CD1c-positive myeloid dendritic cell (primary cell): ENCODE data around the gene UNC79.
"Not testable (repeated sequence)": the region's sequence is repeated elsewhere in the genome, so short reads cannot be mapped to it uniquely, and the experiment has no call there.

Source experiments
- DNase-seq: peaks from one replicate; pipeline ENCODE4 v3.0.0-alpha.2; 2016; ENCODE audit errors: extremely low spot score

The UNC79 gene

GRCh38 chr14:93430315-93431035 lies at the start of gene UNC79:
Gene UNC79 (plus strand): TSS chr14:93430939. CDS start chr14:93431030, 91 bp downstream.
- DNase-seq: no peak

- DNase-seq: no peak
Measured at GRCh38 chr14:93381644-93382043, 49.1 kb upstream of the UNC79 start.

DNA sequence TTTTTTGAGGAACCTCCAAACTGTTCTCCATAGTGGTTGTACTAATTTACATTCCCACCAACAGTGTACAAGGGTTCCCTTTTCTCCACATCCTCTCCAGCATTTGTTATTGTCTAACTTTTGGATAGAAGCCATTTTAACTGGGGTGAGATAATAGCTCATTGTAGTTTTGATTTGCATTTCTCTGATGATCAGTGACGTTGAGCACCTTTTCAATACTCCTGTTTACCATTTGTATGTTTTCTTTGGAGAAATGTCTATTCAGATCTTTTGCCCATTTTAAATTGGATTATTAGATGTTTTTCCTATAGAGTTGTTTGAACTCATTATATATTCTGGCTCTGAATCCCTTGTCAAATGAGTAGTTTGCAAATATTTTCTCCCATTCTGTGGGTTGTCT lies 46.5 kb upstream of the UNC79 start:
- DNase-seq: not testable (repeated sequence)

- peak; percentile 66 for DNase-seq
Measured at GRCh38 chr14:93395231-93395630, 35.5 kb upstream of the UNC79 start.

DNA sequence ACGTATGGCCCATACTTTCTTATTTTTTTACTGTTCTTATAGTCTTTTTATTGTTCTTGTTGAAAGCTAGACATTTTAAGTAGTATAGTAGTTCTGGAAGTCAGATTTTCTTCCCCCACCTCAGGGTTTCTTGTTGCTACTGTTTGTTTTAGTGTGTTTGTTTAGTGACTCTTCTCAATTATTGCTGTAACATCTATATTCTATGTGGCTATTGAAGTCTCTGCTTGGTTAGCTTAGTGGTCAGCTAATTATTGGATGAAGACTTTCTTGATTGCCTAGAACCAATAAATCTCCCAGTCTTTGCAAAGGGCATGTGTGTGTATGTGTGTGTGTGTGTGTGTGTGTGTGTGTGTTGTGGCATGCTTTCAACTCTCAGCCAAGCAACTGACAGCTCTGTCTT lies 34.3 kb upstream of the UNC79 start:
- DNase-seq: no peak

GRCh38 chr14:93398491-93398890 lies 32.2 kb upstream of the UNC79 start:
- no peak for DNase-seq

GRCh38 chr14:93402951-93403350 lies 27.8 kb upstream of the UNC79 start:
- no peak for DNase-seq

DNA sequence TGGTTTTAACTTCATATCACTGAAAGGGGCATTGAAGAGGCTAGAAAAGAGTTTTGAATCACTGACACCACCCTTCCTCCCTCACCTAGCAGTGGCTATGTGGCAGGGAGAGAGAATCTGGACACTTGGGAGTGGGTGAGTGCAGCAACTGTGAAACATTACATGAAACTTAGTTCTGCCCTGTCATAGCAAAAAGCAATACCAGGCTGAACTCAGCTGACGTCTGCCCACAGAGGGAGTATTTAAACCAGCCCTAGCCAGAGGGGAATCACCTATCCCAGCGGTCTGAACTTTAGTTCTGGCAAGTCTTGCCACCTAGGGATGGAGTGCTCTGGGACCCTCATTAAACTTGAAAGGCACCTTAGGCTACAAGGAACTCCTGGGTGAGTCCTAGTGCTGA lies 20.7 kb upstream of the UNC79 start:
- no peak for DNase-seq

GRCh38 chr14:93410893-93411292 lies 19.8 kb upstream of the UNC79 start:
- no peak for DNase-seq

GRCh38 chr14:93425136-93425535 lies 5.6 kb upstream of the UNC79 start:
- not testable (repeated sequence) for DNase-seq

DNA sequence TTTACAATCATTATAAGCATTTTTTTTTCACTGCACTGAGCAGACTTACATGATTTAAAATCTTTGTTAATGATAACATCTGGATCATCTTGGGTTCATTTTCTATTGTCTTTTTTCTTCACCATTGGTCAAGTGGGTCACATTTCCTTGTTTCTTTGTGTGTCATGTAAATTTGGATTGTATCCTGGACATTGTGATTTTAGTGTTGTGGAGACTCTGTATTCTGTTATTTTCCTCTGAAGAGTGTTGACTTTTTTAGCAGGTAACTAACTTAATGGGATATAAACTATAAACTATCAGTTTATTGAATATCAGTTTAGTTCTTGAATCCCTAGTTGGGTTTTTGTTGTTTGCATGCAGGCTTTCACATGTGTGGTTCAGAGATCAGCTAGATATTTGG lies 4.0 kb upstream of the UNC79 start:
- no peak for DNase-seq

- DNase-seq: no peak
Measured at GRCh38 chr14:93431036-93431670, 414 bp downstream of the UNC79 start.

DNA sequence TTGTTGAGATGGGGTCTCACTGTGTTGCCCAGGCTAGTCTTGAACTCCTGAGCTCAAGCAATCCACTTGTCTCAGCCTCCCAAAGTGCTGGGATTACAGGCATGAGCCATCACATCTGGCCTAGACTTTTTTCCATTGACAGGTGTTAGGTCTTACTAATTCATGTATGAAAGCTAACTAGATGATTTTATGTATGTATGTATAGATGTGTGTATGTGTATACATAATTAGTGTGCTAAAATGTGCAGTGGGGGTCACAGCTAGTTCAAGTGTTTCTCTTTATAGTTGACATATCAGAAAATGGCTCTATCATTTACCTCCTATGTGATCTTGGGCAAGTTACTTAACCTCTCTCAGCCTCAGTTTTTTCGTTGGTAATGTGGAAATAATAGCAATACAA lies 23.5 kb downstream of the UNC79 start:
- no peak for DNase-seq

DNA sequence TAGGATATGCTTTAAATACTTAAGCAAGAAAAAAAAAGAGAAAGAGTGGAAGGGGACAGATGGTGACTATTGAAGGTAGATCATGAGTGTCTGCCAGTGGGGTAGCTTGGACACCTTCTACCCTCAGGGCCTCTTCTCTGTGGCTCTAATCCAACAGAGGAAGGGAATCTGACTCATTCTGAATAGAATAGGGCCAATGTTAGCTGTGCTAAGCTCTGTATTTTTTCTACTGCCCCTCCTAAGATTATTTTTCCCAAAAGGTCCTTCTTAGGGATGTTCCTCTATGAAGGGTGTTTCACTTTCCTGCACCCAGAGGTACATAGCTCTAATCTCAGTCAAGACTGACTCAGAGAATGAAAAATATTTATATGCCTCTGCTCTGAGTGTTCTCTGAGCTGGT lies 25.6 kb downstream of the UNC79 start:
- DNase-seq: no peak

DNA sequence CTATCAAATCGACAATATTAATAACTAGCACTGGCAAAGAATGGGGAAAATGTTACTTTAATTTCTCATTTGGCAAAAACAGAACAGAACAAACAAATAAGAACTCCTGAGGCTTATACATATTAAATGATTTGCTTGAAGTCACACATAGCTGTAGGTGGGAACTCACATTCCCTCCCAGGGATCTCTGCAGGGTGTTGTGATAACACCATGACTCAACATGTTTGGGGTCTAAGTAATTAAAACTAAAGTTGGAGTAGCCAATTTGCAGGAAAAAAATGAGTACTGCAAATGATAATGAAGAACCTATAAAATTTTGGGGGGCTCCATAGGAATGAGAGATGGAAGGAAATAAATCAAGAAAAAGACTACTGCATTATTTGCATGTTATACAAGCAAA lies 27.5 kb downstream of the UNC79 start:
- DNase-seq: no peak

DNA sequence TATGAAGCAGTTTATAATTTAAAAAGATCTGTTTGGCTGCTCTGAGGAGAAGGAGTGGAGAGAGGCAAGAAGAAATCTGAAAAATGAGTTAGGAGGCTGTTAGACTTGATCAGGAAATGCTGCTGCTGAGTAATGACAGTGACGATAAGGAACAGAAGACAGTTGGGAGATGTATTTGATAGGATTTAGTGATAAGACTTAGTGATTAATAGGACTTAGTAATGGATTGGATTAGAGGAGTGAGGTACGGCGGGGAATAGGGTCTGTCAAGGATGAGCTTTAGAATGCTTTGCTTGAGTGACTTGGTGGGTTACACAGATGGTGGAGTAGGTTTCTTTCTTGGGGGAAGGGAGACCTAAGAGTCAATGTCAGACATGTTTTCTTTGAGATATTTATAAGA lies 31.7 kb downstream of the UNC79 start:
- DNase-seq: no peak

GRCh38 chr14:93464271-93464670 lies 33.5 kb downstream of the UNC79 start:
- DNase-seq: no peak

GRCh38 chr14:93475471-93475870 lies 44.7 kb downstream of the UNC79 start:
- DNase-seq: no peak

DNA sequence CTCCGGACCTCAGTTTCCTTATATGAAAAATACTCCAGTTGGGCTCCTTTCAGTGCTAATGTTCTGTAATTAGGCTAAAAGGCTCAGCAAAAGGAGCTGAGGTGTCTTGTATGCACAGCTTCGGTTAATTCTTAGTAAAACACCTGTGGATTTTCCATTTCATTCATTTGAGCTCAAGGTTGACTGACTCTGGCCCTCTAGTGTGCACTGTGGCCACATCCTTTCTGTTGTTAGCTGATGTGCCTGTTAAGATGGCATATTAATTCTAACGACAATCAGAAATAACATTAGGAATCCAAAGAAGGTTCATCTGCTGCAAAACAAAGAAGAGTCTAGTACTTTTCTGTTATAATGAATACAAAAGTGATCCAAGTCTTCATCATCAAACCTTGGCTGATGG lies 45.6 kb downstream of the UNC79 start:
- DNase-seq: no peak

GRCh38 chr14:93479074-93479473 lies 48.3 kb downstream of the UNC79 start:
- not testable (repeated sequence) for DNase-seq

- no peak for DNase-seq
Measured at GRCh38 chr14:93480867-93481266, 50.1 kb downstream of the UNC79 start.

GRCh38 chr14:93481758-93482157 lies 51.0 kb downstream of the UNC79 start:
- no peak for DNase-seq

GRCh38 chr14:93490001-93490400 lies 59.3 kb downstream of the UNC79 start:
- DNase-seq: no peak

- peak; percentile 49 for DNase-seq
Measured at GRCh38 chr14:93493054-93493453, 62.3 kb downstream of the UNC79 start.
